Bone marrow (tissue), 2 donors: ENCODE results near the gene CCDC15.

ENCODE experiments used
- DNase-seq, 2 donors: peaks; one replicate each; lab custom pipeline; 2025; lab: John Stamatoyannopoulos, UW

The CCDC15 gene

DNA sequence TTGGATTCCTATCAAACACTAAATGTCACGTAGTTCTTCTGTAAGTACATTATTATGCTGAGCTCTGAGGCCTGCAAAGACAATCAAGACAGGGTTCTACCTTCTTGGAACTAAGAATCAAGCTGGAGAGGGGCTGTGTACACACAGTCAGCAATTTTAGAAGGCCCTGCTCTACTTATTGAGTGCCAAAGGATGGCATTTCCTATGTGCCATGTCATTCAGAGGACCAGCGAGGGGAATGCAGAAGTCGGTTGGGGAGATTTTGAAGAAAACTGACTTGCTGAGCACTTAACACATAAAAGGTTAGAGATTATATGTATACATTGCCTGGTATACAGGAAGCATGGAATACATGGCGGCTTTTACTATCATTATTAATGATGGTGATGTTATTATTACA, 114.4 kb downstream of the CCDC15 start:
- no peak for DNase-seq

GRCh38 chr11:125069008-125069407, 115.0 kb downstream of the CCDC15 start:
- DNase-seq = no peak

DNA sequence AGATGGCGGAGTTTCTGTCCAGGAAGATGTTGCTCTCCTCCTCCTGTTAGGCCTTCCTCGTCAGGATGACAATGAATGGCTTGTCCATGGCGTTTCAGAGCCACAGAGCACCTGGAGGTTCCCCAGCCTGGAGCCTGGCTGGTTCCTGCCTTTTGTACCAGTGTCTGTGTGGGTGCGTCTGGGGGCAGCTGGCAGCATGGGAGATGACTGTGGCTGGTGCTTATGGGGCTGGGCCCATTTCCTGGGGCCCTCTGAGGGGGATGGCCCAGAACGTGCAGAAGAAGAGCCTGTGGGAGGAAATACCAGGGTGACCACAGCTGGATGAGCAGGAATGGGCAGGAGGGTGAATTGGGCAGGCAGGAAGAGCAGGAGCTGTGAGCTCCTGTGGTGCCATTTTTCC, 115.8 kb downstream of the CCDC15 start:
- DNase-seq = no peak

- DNase-seq = peak; percentile 55 to 95
Observed at GRCh38 chr11:125070699-125071254, 116.8 kb downstream of the CCDC15 start.

GRCh38 chr11:125071435-125071834, 117.4 kb downstream of the CCDC15 start:
- DNase-seq = no peak

DNA sequence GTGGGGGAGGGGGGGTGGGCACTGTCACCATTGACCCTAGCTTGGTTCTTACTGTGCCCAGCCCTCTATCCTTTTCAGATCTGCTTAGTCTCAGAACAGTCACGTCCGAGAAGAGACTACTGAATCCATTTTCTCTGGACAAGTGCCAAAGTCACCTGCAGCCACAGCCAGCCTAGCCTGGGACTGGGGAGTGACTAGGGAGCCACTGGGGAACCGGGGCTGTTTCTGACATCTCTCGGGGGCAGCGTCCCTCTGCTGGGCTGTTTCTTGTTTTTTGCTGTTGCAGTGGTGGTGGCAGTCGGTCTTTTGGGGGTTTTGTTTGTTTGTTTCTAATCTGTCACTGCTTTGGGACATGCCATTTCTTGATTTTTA, 117.8 kb downstream of the CCDC15 start:
- DNase-seq = no peak

GRCh38 chr11:125072218-125072960, 118.4 kb downstream of the CCDC15 start:
- peak in 1 of 2 donors; percentile 25 for DNase-seq

- no peak for DNase-seq
Observed at GRCh38 chr11:125072961-125073590, 119.1 kb downstream of the CCDC15 start.

GRCh38 chr11:125073616-125074483, 119.8 kb downstream of the CCDC15 start:
- no peak for DNase-seq

GRCh38 chr11:125074511-125075241, 120.7 kb downstream of the CCDC15 start:
- no peak for DNase-seq

DNA sequence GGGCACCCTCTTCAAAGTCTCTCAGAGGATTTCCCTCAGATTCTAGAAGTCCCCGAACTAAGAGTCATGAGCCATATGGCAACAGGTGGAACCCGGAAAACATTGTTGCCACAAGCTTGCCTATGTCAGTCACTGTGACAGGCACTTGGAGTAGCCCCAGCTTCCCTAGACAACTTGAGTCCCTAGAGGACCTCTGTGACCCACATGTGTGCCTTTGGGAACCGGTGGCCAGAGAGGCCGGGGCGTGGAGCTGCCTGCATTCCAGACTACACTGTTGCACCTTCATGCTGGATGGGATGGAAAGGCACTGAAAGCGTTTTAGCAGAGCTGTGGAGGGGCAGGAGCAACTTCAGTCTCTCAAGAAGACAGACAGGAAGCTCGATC, 121.2 kb downstream of the CCDC15 start:
- DNase-seq = no peak

- DNase-seq = no peak
Observed at GRCh38 chr11:125075900-125076317, 121.9 kb downstream of the CCDC15 start.

DNA sequence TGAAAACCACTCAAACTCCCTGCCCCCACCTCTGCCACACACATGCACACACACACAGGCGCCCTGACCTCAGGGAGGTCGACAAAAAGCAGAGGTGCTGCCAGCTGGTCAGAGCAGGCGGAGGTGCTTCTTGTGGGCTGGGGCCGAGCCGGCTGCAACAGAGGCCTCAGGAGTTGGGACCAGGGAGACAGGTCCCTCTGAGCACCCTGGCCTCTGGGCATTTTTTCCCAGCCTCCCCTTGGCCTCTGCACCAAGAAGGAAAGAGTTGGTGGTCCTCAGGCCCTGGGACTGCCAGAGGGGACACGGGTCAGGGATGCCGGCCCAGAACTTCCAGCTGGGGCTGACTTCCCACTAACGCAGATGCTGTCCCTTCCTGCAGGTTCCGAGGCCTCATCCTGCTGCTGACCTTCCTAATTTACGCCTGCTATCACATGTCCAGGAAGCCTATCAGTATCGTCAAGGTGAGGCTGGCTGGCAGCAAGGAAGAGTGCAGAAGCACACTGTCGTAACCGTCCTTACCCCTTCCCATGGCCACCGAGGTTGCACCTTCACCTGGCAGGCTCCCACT, 122.5 kb downstream of the CCDC15 start:
- DNase-seq = no peak

- DNase-seq = no peak
Observed at GRCh38 chr11:125078016-125078415, 124.0 kb downstream of the CCDC15 start.

GRCh38 chr11:125078516-125079140, 124.6 kb downstream of the CCDC15 start:
- DNase-seq = no peak

DNA sequence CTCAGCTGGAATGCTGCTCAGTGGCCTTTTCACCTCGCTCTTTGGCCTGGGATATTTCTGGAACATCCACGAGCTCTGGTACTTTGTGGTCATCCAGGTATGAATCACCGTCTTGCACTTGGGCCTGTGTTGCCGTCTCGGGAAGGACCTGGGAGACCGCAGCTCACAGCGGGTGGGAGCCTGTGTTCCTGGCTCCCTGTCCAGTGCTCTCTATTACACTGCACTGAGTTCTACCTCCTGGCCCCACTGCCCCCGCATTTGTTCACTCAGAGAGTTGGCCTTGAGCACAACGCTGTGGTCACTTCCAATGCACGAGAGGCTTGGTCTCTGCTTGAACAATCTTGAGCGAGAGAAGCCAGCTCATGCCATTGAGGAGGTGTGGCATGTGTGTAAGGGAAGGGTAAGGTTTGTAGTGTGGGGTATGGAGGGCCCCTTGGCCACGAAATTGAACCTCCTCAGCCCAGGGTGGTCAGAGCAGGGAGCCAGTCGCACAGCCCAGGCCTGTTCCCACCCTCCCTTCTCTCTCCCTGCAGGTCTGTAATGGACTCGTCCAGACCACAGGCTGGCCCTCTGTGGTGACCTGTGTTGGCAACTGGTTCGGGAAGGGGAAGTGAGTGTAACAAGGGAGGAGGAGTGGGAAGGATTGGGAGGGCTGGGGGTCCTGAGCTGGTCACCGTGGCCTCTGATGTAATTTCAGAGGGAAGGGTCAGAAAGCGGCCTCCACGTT, 125.3 kb downstream of the CCDC15 start:
- DNase-seq = no peak

DNA sequence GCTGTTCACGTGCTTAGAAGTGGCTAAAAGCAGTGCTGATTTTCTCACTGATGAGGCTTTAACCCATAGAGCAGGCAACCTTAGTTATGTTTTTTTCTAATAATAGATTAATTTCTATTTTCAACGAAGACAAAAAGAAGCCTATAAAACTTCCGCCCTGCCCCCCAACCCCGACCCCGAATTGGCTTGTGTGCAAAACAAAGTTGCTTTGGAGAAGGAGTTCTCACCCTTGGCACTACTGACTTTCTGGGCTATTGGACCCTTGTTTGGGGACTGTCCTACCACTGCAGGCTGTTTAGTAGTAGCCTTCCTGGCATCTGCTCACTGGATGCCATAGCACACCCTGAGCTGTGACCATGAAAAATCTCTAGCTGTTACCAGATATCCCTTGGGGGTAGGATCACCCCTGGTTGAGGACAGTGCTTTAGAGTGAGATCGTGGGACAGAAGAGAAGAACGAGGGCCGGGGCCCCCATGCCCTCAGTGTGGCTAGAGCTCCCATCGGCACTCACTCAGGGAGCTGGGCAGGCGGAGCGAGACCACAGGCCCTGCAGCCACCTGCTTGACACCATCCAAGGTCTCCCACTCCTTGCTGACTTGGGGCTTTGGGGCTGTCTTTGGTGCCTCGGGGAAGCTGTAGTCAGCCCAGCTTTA, 126.0 kb downstream of the CCDC15 start:
- no peak for DNase-seq

DNA sequence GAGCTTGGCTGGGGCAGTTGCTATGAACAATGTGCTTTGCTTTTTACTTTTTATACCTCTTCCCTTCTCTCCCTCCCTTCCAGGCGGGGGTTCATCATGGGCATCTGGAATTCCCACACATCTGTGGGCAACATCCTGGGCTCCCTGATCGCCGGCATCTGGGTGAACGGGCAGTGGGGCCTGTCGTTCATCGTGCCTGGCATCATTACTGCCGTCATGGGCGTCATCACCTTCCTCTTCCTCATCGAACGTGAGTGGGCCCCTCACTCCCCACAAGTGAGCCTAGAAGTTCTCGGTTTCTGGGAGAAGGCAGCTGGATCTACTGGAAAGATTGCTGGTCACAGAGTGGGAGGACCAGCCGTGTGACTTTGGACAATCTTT, 126.5 kb downstream of the CCDC15 start:
- no peak for DNase-seq

DNA sequence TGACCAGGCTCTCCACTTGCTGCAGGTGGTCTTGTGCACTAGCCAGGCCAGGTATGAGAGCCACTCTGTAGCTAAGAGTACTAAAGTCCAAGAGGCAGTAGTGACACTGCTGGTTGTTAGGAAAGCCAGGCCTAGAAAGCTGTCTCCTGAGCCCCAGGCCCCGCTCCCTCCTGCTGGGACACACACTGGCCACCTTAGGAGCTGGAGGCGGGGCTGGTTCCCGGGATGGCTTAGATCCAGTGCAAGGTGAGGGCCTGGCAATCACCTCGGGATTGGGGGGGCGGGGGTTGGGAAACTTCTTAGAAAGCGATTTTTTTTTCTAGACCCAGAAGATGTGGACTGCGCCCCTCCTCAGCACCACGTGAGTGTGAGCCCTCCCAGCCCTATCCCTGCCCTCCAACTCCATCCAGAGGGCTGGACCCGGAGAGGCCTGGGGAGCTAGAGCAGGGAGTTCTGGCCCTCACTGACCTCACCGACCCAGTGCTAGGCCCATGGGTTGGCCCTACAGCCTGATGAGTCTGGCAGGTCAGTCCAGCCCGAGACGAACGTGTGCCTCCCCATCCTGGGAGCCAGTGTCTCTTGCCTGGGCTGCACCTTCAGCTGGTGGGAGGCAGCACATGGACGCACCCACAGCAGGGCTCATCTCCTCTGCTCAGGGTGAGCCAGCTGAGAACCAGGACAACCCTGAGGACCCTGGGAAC, 127.2 kb downstream of the CCDC15 start:
- DNase-seq = no peak
